HCT116 (cell line): ENCODE results near the gene CLPTM1L. TPM values are rescaled to one million over a fixed set of nuclear protein-coding genes. Genes with fewer than 3 reads are reported as not detected.

Source experiments
- ATAC-seq: fragments of 200-7000 bp; cut with Tn5 transposase; 2 replicates; pipeline ENCODE4 v1.9.1; 2020; ENCODE audit warnings: mild to moderate bottlenecking, moderate library complexity
- BruUV-seq: library from RNA; stranded (reverse); fragments of 400-500 nt; replicated peaks from 2 replicates; lab custom pipeline; 2021; lab: Mats Ljungman, UMichigan
- CTCF ChIA-PET: fragments of 300-600 bp; sonication (Branson Sonifier 250); formaldehyde crosslinking; loops from one replicate; lab custom pipeline; 2021; ENCODE audit warnings: antibody characterized with exemption; lab: Charles Lee
- POLR2A ChIA-PET: fragments of 300-600, 350-600 bp; sonication (Branson Sonifier 250); formaldehyde crosslinking; loops from one replicate; lab custom pipeline; 2021; ENCODE audit warnings: antibody characterized with exemption; lab: Charles Lee
- RAD21 ChIA-PET, 2 experiments: fragments of 300-600 bp; sonication (Branson Sonifier 250); formaldehyde crosslinking; loops; one replicate each; lab custom pipeline; 2023; ENCODE audit warnings: low total read pairs in 2 of 2; ENCODE audit not compliant: uncharacterized antibody in 2 of 2, unreplicated experiment in 2 of 2, low non-redundant PET in 1 of 2; lab: Charles Lee
- DNase-seq: peaks from one replicate; pipeline ENCODE4 v3.0.0-alpha.2; 2010; ENCODE audit warnings: low read depth, low spot score
- H2AFZ ChIP-seq: fragments of 200-600 bp; shearing (Covaris generic), sonication (generic); 2 replicates; pipeline ENCODE4 v1.6.1; 2017; ENCODE audit warnings: low read depth, mixed run types, mixed read lengths, antibody characterized with exemption, low read length; ENCODE audit not compliant: poor library complexity, severe bottlenecking
- H3K27ac ChIP-seq: 2 replicates; pipeline ENCODE4 v1.5.1; 2012; ENCODE audit warnings: low read depth, low read length
- H3K27me3 ChIP-seq: fragments of 200-600 bp; sonication (generic); 2 replicates; pipeline ENCODE4 v1.6.1; 2016; ENCODE audit warnings: mixed run types, low read length, mixed read lengths; ENCODE audit not compliant: insufficient read depth
- H3K36me3 ChIP-seq, 2 experiments: fragments of 200-500 bp in 1 of 2; fragments of 200-600 bp in 1 of 2; sonication (Bioruptor generic) in 1 of 2; sonication (generic) in 1 of 2; 2 replicates each; pipeline versions ENCODE4 v1.5.1 to v1.6.1; 2014 to 2016; ENCODE audit warnings: low read length in 2 of 2, inconsistent platforms in 1 of 2, mixed read lengths in 1 of 2, mixed run types in 1 of 2; ENCODE audit not compliant: insufficient read depth in 2 of 2, control insufficient read depth in 1 of 2
- H3K4me1 ChIP-seq, 2 experiments: fragments of 200-600 bp in 1 of 2; sonication (generic) in 1 of 2; 2 replicates each; pipeline versions ENCODE4 v1.5.1 to v1.6.1; 2012 to 2017; ENCODE audit warnings: low read length in 2 of 2, inconsistent platforms in 1 of 2, mild to moderate bottlenecking in 1 of 2, mixed read lengths in 1 of 2, mixed run types in 1 of 2, moderate library complexity in 1 of 2; ENCODE audit not compliant: insufficient read depth in 2 of 2, control insufficient read depth in 1 of 2
- H3K4me2 ChIP-seq: fragments of 200-600 bp; sonication (generic); 2 replicates; pipeline ENCODE4 v1.6.1; 2017; ENCODE audit warnings: mixed run types, low read length, mixed read lengths
- H3K4me3 ChIP-seq, 2 experiments: fragments of 200-600 bp in 1 of 2; sonication (generic) in 1 of 2; replicated peaks in 1 of 2; 2 replicates each; pipeline ENCODE4 v1.5.1; 2011 to 2016; ENCODE audit warnings: low read length in 2 of 2, control low read depth in 1 of 2, low read depth in 1 of 2, mild to moderate bottlenecking in 1 of 2, mixed read lengths in 1 of 2, mixed run types in 1 of 2
- H3K79me2 ChIP-seq: fragments of 200-600 bp; sonication (generic); 2 replicates; pipeline ENCODE4 v1.6.1; 2017; ENCODE audit warnings: mild to moderate bottlenecking, mixed run types, low read length, moderate library complexity, mixed read lengths; ENCODE audit not compliant: insufficient read depth
- H3K9ac ChIP-seq: fragments of 200-600 bp; sonication (generic); 2 replicates; pipeline ENCODE4 v1.6.1; 2016; ENCODE audit warnings: low read length, mixed read lengths
- H3K9me2 ChIP-seq: fragments of 200-600 bp; sonication (generic), shearing (Covaris generic); 2 replicates; pipeline ENCODE4 v1.6.1; 2017; ENCODE audit warnings: mixed run types, mild to moderate bottlenecking, moderate library complexity; ENCODE audit not compliant: insufficient read depth
- H3K9me3 ChIP-seq, 2 experiments: fragments of 200-500 bp in 1 of 2; fragments of 200-600 bp in 1 of 2; sonication (Bioruptor generic) in 1 of 2; sonication (generic) in 1 of 2; 2 replicates each; pipeline ENCODE4 v1.6.1; 2014 to 2017; ENCODE audit warnings: low read length in 2 of 2, mixed read lengths in 2 of 2, inconsistent platforms in 1 of 2, low read depth in 1 of 2, mild to moderate bottlenecking in 1 of 2, mixed run types in 1 of 2, moderate library complexity in 1 of 2; ENCODE audit not compliant: control insufficient read depth in 1 of 2, insufficient read depth in 1 of 2
- H4K20me1 ChIP-seq: fragments of 200-600 bp; sonication (generic), shearing (Covaris generic); 2 replicates; pipeline ENCODE4 v1.6.1; 2017; ENCODE audit warnings: mixed run types, mild to moderate bottlenecking, moderate library complexity; ENCODE audit not compliant: insufficient read depth
- ATF3 ChIP-seq: IDR thresholded peaks from 2 replicates; pipeline ENCODE4 v1.6.1; 2012
- CBX3 ChIP-seq: IDR thresholded peaks from 2 replicates; pipeline ENCODE4 v1.6.1; 2012; ENCODE audit warnings: low read depth
- EGR1 ChIP-seq: IDR thresholded peaks from 2 replicates; pipeline ENCODE4 v1.6.1; 2012; ENCODE audit warnings: low read depth
- ELF1 ChIP-seq: IDR thresholded peaks from 2 replicates; pipeline ENCODE4 v1.6.1; 2012; ENCODE audit warnings: low read depth, borderline replicate concordance
- EZH2 ChIP-seq: fragments of 200-600 bp; sonication (generic); IDR thresholded peaks from 2 replicates; pipeline ENCODE4 v1.6.1; 2017; ENCODE audit warnings: antibody characterized with exemption, mixed run types
- FOSL1 ChIP-seq: IDR thresholded peaks from 2 replicates; pipeline ENCODE4 v1.6.1; 2012; ENCODE audit warnings: low read depth
- JUND ChIP-seq: IDR thresholded peaks from 2 replicates; pipeline ENCODE4 v1.6.1; 2012
- POLR2AphosphoS5 ChIP-seq: IDR thresholded peaks from 2 replicates; pipeline ENCODE4 v1.6.1; 2011; ENCODE audit warnings: mild to moderate bottlenecking, low read depth, low read length, moderate library complexity
- SIN3A ChIP-seq: IDR thresholded peaks from 2 replicates; pipeline ENCODE4 v1.6.1; 2012; ENCODE audit warnings: low read depth
- SRF ChIP-seq: IDR thresholded peaks from 2 replicates; pipeline ENCODE4 v1.6.1; 2012; ENCODE audit warnings: low read depth
- TCF7L2 ChIP-seq: IDR thresholded peaks from 2 replicates; pipeline ENCODE4 v1.7.0; 2011; ENCODE audit warnings: borderline replicate concordance, inconsistent platforms; ENCODE audit not compliant: insufficient read depth, insufficient read length; ENCODE audit errors: extremely low read depth
- YY1 ChIP-seq: IDR thresholded peaks from 2 replicates; pipeline ENCODE4 v1.6.1; 2011; ENCODE audit warnings: low read length, low read depth, moderate library complexity, mild to moderate bottlenecking; ENCODE audit not compliant: insufficient replicate concordance; ENCODE audit errors: extremely low read depth
- ZBTB33 ChIP-seq: IDR thresholded peaks from 2 replicates; pipeline ENCODE4 v1.6.1; 2011; ENCODE audit warnings: mild to moderate bottlenecking, low read length, moderate library complexity; ENCODE audit not compliant: insufficient replicate concordance; ENCODE audit errors: extremely low read depth
- ZFX ChIP-seq: fragments of 450-650 bp; IDR thresholded peaks from 2 replicates; pipeline ENCODE4 v1.6.1; 2017
- ZNF274 ChIP-seq: fragments of 200-500 bp; sonication (Bioruptor generic); IDR thresholded peaks from 2 replicates; pipeline ENCODE4 v1.6.1; 2014; ENCODE audit warnings: mild to moderate bottlenecking, low read depth, low read length, inconsistent platforms
- intact Hi-C: fragments of 100-400 bp; cut with micrococcal nuclease; formaldehyde crosslinking; loops from 2 replicates; pipeline ENCODE4 v1.10.0; 2022
- total RNA-seq: library from RNA; stranded (reverse); gene quantifications from one replicate; pipeline ENCODE4 v1.2.1, GENCODE V29; 2021; ENCODE audit not compliant: unreplicated experiment

The CLPTM1L gene
- total RNA-seq, 1 experiment from 2014 or later, result 98.4 TPM

DNA sequence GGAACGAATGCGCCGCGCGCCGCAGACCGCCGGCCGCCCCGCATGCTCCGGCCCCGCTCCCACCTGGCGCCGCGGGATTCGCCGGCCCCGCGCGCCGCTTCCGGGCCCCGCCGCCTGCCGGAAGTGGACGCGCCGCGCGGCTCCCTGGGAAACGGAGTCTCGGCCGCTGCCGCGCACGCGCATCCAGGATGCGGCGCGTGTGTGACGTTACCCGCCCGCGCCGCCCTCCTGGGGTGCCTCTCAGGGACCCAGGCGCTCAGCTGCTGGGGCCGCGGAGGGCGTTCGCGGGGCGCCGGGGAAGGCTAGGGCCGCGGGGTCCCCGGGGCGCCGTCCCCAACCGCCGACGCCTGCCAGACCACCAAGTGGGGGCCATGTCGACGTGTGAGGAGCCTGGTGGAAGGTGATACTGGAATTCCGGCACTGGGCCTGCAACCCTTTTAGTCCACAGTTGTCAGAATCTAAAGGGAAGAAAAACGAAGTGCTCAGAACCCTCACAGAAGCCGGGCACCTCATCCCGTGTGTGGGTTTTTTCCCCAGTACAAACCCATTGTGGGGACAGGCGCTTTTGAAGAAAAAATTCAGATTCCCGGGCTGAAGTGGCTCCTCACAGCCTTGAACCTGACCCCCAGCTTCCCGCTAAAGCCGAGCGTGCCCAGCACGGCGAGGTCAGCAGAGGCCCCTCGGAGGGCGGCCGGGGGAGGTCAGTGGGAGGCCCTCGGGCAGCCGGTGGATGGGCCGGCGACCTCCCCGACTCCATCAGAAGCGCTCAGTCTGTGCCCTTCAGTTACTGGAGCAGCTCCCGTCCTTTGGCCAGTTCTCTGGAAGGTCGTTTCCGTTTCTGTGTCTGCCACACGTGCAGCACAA lies at the start of gene CLPTM1L (continued):
- no peak for TF ChIP-seq YY1
- TF ChIP-seq ELF1, result peak; percentile 65
- no peak for TF ChIP-seq FOSL1
- peak; percentile 94 for TF ChIP-seq SRF
- no peak for TF ChIP-seq CBX3
- no peak for TF ChIP-seq ZNF274
- TF ChIP-seq EGR1, result no peak

DNA sequence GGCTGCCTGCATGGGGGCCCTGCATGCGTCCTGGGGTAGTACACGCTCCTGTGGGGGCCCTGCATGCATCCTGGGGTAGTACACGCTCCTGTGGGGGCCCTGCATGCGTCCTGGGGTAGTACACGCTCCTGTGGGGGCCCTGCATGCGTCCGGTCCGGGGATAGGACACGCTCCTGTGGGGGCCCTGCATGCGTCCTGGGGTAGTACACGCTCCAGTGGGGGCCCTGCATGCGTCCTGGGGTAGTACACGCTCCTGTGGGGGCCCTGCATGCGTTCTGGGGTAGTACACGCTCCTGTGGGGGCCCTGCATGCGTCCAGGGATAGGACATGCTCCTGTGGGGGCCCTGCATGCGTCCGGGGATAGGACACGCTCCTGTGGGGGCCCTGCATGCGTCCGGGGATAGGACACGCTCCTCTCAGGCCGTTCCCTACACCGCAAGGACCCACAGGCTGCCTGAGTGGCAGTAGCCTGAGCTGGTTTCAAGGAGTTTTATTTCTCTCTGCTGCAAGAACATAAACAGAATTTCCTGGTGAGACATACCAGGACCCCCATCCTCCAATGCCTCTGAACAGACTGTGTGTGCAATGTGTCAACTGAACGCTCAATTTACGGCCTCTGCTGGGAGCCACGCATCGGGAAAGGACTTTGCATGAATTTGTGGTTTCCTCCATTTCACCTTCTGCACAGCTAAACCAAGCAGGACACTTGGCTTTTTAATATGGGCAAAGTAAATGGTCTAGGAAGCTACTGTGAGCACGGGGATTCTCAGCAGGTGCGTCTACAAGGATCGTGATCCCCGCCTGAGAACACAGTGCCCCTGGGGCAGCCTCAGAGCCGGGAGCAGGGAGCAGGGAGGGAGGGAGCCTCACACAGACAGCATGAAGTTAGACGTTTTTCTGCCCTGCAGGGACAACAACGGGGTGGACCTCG lies 48.9 kb upstream of the CLPTM1L start:
- H3K36me3 ChIP-seq, result no peaks in the 10 kb centered on the region
- no peaks in the 10 kb centered on the region for H3K79me2 ChIP-seq
- no peak for DNase-seq
- no peak overlapping the region for H3K4me3 ChIP-seq
- RAD21 ChIA-PET, result no interaction called here
- CTCF ChIA-PET, result no interaction called here
- POLR2A ChIA-PET, result no interaction called here
- no peak for TF ChIP-seq FOSL1
- no peak for TF ChIP-seq TCF7L2
- no peak for TF ChIP-seq EZH2
- no peak for TF ChIP-seq SRF
- no peak for TF ChIP-seq SIN3A
- no peak for TF ChIP-seq ATF3
- no peak for TF ChIP-seq EGR1
- TF ChIP-seq POLR2AphosphoS5, result no peak
- TF ChIP-seq ZFX, result no peak
- TF ChIP-seq ELF1, result no peak
- TF ChIP-seq ZBTB33, result no peak
- no peak for TF ChIP-seq JUND
- TF ChIP-seq, all 23 proteins: peak for 0
- H4K20me1 ChIP-seq, result no peaks in the 10 kb centered on the region
- H3K27ac ChIP-seq, result no peak overlapping the region
- no peak for ATAC-seq
- intact Hi-C loops, result no loop called here
- H3K9me3 ChIP-seq, result no peaks in the 10 kb centered on the region
- no peak overlapping the region for H3K9ac ChIP-seq
- H3K9me2 ChIP-seq, result no peaks in the 10 kb centered on the region
- no TSS peak for BruUV-seq
- H3K4me1 ChIP-seq, result no peaks in the 10 kb centered on the region
- H3K27me3 ChIP-seq, result peaks cover 48% of the 10 kb centered on the region
- H2AFZ ChIP-seq, result no peak overlapping the region
- H3K4me2 ChIP-seq, result no peak overlapping the region
